ENCODE data around the gene RASD1.

Gene RASD1

DNA sequence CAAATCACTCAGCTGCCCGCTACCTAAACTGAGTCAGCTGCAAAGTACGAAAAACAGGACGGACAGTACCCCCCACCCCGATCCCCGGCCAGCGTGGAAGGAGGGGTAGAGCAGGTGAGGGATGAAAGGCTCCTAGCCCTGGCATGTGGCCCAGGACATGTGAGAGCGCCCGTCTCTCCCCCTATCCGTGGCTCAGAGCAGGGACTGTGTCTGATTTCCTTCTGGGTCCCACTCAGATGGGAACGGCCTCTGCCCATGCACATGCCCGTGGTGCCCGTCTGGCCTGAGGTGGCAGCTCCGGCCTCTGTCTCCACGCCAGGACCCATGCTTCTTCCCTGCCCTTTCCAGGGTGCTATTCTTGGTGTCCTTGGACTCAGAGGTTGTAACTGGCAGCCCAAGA is 30.2 kb upstream of the RASD1 start:
- no peak overlapping the region for H3K4me3 ChIP-seq (ENCODE audit: low read depth, low read length)
- no peak for DNase-seq (ENCODE audit: low read depth)
- TF ChIP-seq, protein P1, sequence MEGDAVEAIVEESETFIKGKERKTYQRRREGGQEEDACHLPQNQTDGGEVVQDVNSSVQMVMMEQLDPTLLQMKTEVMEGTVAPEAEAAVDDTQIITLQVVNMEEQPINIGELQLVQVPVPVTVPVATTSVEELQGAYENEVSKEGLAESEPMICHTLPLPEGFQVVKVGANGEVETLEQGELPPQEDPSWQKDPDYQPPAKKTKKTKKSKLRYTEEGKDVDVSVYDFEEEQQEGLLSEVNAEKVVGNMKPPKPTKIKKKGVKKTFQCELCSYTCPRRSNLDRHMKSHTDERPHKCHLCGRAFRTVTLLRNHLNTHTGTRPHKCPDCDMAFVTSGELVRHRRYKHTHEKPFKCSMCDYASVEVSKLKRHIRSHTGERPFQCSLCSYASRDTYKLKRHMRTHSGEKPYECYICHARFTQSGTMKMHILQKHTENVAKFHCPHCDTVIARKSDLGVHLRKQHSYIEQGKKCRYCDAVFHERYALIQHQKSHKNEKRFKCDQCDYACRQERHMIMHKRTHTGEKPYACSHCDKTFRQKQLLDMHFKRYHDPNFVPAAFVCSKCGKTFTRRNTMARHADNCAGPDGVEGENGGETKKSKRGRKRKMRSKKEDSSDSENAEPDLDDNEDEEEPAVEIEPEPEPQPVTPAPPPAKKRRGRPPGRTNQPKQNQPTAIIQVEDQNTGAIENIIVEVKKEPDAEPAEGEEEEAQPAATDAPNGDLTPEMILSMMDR (IDR thresholded peaks at IDR 0.05; ENCODE audit: low read depth, low read length, missing control alignments) = no peak

DNA sequence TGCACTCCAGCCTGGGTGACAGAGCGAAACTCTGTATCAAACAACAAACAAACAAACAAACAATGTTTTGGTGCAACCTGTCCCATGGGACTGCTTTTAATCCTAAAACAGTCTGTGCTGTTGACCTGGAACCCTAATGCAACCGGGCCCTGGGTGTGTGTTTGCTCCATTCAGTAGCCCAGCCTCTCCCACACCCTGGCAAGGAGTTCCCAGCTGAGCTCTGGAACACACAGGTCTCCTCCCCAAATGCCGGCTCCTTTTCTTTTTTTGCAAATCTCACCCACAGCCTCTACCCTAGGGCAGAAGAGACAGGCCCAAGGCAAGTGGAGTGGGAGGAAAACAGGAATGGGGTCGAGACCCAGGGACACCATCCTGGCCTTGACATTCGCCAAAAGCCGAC is 29.8 kb upstream of the RASD1 start:
- H3K4me3 ChIP-seq (ENCODE audit: low read depth, low read length) = no peak overlapping the region
- TF ChIP-seq, protein P1 (IDR thresholded peaks at IDR 0.05; ENCODE audit: low read depth, low read length, missing control alignments) = no peak
- no peak for DNase-seq (ENCODE audit: low read depth)

DNA sequence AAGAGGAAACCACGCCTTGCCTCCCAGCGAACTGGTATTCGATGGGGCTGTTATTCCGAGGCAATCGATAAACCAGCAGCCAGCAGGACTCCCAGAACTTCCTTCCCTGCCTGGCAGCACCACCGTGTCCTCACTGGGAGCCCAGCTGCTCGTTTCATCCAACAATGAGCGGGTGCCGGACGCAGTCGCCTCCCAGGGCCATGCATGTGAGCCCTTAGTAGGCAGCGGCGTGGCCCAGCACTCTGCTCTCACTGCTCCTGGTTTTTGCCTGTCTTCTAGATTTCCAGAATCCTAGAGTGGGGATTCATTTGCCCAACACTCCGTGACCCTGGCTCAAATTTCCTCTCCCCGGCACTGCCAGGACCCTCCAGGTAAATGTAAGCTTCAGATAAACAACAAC is 29.1 kb upstream of the RASD1 start:
- TF ChIP-seq, protein P1 (IDR thresholded peaks at IDR 0.05; ENCODE audit: low read depth, low read length, missing control alignments) = no peak
- H3K4me3 ChIP-seq (ENCODE audit: low read depth, low read length) = no peak overlapping the region
- DNase-seq (ENCODE audit: low read depth) = no peak

DNA sequence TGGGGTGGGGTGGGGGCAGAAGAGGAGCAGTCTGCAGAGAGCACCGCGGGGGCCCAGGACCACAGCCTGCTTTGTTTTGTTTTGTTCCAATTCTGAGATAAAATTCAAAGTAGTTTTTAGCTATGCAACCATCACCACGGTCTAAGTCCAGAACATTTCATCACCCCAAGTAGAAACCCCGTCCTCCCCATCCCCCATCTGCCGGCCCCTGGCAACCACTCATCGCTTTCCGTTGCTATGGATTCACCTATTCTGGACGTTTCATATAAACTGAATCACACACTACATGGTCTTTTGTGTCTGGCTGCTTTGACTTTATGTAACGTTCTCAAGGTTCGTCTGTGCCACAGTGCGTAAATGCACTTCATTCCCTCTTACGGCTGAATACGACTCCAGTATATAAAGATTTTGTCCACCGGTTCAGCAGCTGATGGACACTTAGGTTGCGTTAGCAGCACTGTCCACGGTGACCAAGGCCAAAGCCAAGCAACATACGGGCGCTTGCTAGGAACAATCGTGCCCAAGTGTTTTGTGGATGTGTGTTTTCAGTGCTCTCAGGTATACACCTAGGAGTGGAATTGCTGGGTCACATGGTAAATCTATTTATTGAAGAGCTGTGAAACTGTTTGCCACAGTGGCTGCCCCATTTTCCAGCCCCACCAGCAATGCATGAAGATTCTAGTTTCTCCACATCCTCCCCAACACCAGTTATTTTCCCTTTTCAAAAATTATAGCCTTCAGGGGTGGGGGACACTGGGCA is 27.7 kb upstream of the RASD1 start:
- no peak overlapping the region for H3K4me3 ChIP-seq (ENCODE audit: low read depth, low read length)
- no peak for DNase-seq (ENCODE audit: low read depth)
- TF ChIP-seq, protein P1 (IDR thresholded peaks at IDR 0.05; ENCODE audit: low read depth, low read length, missing control alignments) = no peak

DNA sequence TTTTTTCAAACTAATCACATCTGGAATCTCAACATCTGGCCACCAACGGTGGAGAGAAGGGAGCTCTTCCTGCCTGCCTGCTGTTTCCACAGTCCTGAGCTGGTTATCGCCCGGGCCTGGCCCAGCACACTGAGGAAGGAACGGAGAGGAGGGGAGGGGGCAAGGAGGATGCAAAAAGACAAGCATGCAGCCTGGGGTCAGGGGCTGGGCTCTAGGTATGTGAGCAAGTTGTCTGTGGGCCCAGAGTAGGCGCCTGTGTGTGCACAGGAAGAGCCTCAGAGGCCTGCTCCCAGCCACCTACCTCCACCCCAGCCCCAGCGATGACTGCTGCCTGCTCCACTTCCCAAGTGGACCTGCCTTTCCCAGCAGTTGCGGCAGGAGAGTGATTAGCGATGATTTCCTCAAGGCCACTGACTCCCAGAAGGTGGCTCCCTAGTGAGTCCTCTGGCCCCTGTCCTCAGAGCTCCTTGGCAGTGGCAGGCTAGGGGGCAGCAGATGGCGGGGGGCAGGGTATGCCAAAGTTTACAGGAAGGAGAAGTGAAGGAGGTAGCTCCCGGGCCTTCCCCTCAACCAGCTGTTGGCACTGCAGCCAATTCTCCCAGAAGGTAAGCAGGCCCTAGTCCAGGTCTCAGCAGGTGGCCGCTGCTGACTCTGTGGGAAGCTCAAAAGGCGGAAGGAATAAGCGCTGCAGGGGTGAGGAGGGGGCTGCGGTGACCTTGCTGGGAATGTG is 27.0 kb upstream of the RASD1 start:
- H3K4me3 ChIP-seq (ENCODE audit: low read depth, low read length) = no peak overlapping the region
- no peak for DNase-seq (ENCODE audit: low read depth)
- TF ChIP-seq, protein P1 (IDR thresholded peaks at IDR 0.05; ENCODE audit: low read depth, low read length, missing control alignments) = no peak

DNA sequence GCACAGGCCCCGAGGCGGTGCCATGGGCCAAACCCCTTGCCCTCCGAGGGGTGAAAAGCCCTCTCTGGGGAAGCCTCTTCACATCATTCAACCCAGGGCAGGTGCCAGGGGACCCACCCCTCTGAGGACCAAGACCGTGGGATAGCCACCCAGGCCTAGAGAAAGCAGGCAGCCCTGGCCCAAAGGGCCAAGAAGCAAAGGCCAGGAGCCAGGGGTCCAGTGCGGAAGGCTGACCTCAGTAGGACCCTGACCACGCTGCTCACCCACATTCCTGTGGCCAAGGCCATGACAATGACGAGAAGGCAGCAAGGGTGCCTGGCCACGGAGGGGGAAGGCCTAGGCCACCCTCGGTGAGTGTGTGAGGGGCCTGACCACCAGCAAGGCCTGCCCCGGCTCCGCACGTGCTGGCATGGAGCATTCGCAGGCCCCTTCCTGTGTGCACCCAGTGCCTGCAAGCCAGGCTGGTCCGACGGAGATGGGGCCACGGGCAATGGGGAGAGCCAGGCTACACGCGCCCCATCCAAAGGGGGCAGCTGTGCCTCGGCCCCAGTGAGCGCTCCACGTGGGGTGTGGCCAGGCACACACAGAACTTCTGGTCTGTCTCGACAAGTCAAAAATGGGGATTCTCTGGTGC is 24.5 kb upstream of the RASD1 start:
- TF ChIP-seq, protein P1 (IDR thresholded peaks at IDR 0.05; ENCODE audit: low read depth, low read length, missing control alignments) = no peak
- no peak overlapping the region for H3K4me3 ChIP-seq (ENCODE audit: low read depth, low read length)
- DNase-seq (ENCODE audit: low read depth) = no peak
